ENCODE measurements around the gene CHRNB2.

The CHRNB2 gene

DNA sequence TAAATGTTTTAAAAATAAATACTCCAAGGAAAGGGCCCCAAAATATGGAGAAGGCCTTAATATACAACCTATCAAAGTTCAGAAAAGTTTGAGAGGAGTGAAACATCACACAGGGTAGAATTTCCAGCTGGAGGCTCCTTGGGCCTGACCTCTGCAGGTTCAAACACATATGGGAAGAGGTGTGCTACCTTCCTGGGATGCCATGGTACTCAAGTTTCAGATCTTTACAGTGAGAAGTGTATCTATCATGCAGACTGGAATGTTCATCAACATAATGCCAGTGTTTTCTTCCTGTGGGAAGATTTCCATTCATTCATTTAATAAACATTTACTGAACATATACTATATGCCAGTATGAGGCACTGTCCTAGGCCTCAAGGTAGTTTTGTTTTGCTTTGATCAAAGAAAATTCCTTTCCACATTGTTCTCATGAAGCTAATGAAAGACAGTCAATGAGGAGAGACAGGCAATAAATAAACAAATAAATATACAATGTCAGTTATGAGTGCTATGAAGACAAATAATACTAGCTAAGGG, 55.0 kb downstream of the CHRNB2 start:
- FAIRE-seq, result no peak
- TF ChIP-seq, protein P1, sequence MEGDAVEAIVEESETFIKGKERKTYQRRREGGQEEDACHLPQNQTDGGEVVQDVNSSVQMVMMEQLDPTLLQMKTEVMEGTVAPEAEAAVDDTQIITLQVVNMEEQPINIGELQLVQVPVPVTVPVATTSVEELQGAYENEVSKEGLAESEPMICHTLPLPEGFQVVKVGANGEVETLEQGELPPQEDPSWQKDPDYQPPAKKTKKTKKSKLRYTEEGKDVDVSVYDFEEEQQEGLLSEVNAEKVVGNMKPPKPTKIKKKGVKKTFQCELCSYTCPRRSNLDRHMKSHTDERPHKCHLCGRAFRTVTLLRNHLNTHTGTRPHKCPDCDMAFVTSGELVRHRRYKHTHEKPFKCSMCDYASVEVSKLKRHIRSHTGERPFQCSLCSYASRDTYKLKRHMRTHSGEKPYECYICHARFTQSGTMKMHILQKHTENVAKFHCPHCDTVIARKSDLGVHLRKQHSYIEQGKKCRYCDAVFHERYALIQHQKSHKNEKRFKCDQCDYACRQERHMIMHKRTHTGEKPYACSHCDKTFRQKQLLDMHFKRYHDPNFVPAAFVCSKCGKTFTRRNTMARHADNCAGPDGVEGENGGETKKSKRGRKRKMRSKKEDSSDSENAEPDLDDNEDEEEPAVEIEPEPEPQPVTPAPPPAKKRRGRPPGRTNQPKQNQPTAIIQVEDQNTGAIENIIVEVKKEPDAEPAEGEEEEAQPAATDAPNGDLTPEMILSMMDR (IDR thresholded peaks at IDR 0.05; ENCODE audit: insufficient read depth, missing control alignments), result no peak
- DNase-seq (ENCODE audit: insufficient read length, low spot score), result no peak

DNA sequence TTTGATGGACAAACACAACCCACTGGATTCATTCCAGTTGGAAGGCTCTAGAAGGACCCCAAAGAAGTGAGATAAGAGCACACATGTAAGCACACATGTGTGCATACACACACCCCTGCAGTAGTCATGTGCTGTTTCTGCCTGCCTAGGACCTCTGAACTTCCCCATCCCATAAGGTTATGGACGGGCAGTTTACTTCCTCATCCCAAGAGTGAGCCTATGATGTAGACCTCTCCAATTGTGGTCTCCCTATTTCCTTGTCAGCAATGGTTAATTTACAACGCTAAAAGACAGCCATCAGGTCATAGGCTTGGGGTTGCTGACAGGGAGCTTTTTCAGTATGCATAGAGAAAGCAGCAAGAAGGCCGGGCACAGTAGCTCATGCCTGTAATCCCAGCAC, 55.8 kb downstream of the CHRNB2 start:
- FAIRE-seq (no peak), DNase-seq (ENCODE audit: insufficient read length, low spot score) (no peak)
- TF ChIP-seq, protein P1 (IDR thresholded peaks at IDR 0.05; ENCODE audit: insufficient read depth, missing control alignments), result no peak

DNA sequence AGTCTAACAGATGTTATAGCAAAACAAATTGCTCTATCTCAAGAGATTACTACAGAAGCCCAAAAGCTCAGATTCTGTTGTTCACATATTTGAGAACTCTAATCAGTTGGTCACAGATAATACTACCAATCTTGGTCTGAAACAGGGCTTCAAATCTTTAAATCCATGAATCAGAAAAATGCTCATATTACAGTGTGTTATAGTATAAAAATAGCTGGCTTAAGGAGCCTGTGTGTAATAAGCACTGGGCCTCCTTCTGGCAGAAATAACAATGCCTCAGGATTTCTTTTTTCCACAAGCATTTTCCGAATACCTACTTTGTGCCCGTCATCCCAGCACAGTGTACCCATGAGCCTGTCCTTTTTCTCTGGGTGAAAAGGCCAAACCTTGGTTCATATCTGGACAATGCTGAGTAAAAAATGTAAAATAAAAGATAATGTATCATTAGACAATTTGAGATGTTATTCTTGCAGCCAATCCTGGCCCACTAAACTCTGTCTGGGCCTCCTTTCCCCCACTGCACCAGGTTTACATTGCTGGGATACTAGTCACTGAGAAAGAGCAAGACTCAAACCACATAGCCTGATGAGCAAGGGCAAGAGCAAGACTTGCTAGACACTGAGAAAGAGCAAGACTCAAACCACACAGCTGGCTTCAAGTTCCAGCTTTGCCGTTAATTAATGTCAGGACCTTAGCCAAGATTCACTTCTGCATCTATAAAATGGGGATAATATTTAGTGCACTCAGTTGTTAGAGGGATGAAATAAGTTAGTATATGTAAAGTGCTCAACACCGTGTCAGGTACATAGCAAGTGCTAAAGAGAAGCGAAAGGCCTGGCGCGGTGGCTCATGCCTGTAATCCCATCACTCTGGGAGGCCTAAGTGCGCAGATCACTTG, 57.4 kb downstream of the CHRNB2 start:
- FAIRE-seq (no peak), DNase-seq (ENCODE audit: insufficient read length, low spot score) (no peak)
- TF ChIP-seq, protein P1 (IDR thresholded peaks at IDR 0.05; ENCODE audit: insufficient read depth, missing control alignments), result no peak

DNA sequence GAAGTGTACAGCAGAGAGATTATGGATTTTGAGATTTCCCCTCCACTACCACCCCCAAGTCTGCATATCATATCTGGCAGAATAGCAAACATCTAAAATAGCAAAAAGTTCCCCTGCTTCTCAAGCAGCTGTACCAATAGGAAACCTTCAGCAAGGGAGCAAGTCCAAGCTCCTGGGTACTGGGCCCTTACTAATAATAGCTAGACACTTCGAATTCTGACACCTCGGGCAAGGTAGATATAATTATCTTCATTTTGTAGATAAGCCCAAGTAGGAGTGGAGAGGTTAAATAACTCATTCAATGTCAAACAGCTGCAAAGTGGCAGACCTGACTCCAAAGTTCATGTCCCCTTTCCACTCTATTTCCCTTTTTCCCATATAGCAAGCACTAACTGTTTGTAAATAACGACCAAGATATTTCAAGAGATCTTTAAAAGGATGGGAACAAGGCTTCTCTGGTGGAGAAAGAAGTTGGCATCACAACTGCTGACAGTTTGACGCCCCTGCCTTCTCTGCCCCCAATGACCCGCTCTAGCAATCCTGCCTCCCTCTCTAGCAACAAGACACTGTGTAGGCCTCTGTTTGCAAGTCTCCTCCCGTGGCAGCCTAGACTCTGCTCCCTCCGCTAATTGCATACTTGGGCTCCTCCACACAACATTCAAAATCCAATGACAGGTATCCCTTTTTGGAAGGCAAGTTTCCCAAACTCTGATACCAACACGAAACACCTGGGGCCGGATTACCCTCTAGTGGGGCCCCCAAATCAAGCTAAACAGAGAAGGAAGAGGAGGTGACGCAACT, 59.1 kb downstream of the CHRNB2 start:
- FAIRE-seq (no peak), DNase-seq (ENCODE audit: insufficient read length, low spot score) (no peak)
- TF ChIP-seq, protein P1 (IDR thresholded peaks at IDR 0.05; ENCODE audit: insufficient read depth, missing control alignments), result no peak

DNA sequence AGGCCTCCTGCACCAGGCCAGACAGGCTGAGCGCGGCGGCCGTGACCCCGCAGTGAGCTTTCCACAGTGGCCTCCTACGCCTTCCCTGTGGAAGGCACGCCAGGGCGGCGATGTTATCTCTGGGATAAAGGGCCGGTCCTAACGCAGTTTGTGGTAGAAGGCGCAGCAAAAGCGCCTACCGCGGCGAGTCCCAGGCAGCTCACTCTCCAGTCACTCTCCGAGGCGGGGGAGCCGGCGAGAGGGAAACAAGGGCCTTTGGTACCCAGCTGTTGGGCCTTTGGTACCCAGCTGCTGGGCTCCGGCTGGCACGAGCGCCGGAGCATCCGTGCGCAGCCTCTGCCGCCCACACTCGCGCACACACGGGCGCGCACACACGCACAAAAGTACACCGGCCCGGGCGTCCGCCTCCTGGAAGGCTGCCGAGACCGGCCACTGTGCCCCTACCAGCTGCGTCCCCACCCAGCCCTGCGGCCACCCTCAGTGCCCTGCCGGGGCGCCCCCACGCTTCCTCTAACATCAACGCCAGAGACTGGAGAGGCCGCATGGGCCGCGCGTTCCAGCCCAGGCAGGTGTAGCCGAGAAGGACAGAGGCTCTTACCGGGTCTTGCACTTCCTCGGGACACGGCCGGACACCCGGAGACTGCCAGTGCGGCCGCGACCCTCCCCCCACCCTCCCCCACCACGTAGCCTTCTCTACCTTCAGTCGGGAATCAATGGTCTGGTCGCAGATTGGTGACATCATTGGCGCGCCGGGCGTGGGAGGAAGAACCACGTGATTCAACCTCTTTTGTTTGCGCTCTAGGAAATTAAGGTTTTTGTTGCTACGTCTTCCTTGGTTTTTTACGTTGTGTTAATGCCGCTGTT, 59.9 kb downstream of the CHRNB2 start:
- TF ChIP-seq, protein P1 (IDR thresholded peaks at IDR 0.05; ENCODE audit: insufficient read depth, missing control alignments), result peak; percentile 1
- no peak for DNase-seq (ENCODE audit: insufficient read length, low spot score)
- FAIRE-seq, result peak; percentile 32

DNA sequence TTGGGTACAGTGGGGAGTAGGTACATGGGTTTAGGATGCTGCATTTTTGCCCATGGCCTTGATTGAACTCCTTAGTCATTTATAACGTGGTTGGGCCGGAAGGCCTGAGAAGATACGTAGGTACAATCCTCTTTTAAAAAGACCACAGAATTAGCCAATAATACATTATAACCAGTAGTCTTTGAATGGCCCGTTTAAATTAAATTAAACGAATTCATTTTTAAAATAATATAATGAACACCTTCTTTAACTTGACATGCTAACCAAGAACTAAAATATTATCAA, 60.5 kb downstream of the CHRNB2 start:
- TF ChIP-seq, protein P1 (IDR thresholded peaks at IDR 0.05; ENCODE audit: insufficient read depth, missing control alignments), result no peak
- peak; percentile 48 for FAIRE-seq
- DNase-seq (ENCODE audit: insufficient read length, low spot score), result no peak
